Neural crest cell (in vitro differentiated cells): ENCODE results near the gene DUT. TPM values are rescaled to one million over a fixed set of nuclear protein-coding genes. Genes with fewer than 3 reads are reported as not detected.

Source experiments
- DNase-seq: peaks from one replicate; pipeline ENCODE4 v3.0.0; 2021; ENCODE audit warnings: low read depth, mixed read lengths, low spot score
- H3K27ac Mint-ChIP-seq: one replicate; pipeline ENCODE4 v1.8.0; 2021; ENCODE audit warnings: mild to moderate bottlenecking, mixed read lengths; ENCODE audit not compliant: unreplicated experiment
- H3K27me3 Mint-ChIP-seq: 2 replicates; pipeline ENCODE4 v1.8.0; 2021; ENCODE audit warnings: low read depth, mild to moderate bottlenecking, mixed read lengths
- H3K36me3 Mint-ChIP-seq: 2 replicates; pipeline ENCODE4 v1.8.0; 2021; ENCODE audit warnings: low read depth, mild to moderate bottlenecking, mixed read lengths
- H3K4me1 Mint-ChIP-seq: 2 replicates; pipeline ENCODE4 v1.8.0; 2021; ENCODE audit warnings: mixed read lengths
- H3K4me3 Mint-ChIP-seq: one replicate; pipeline ENCODE4 v1.8.0; 2021; ENCODE audit warnings: mild to moderate bottlenecking, mixed read lengths
- H3K9me3 Mint-ChIP-seq: 2 replicates; pipeline ENCODE4 v1.8.0; 2021; ENCODE audit warnings: mixed read lengths
- CTCF ChIP-seq: fragments of 200-600 bp; sonication (generic); conservative IDR thresholded peaks from 2 replicates; pipeline ENCODE4 v1.5.0; 2021; ENCODE audit warnings: antibody characterized with exemption, mild to moderate bottlenecking
- total RNA-seq: library from RNA; stranded (reverse); gene quantifications from 2 replicates; pipeline ENCODE4 v1.2.1, GENCODE V29; 2021

Gene DUT
- total RNA-seq, 1 donor from 2014 or later = 137 TPM

DNA sequence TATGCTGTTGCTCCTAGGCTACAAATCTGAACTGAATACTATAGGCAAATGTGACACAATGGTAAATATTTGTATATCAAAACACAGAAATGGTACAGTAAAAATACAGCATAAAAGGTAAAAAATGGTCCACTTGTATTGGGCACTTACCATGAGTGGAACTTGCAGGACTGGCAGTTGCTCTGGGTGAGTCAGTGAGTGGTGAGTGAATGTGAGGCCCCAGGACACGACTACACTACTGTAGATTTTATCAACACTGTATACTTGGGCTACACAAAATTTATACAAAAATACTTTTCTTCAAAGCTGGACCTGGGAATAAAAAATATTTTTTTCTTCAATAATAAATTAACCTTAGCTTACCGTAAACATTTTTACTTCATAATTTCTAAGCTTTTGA, 41.6 kb upstream of the DUT start:
- no peak for DNase-seq
- no peaks in the 10 kb centered on the region for H3K27me3 Mint-ChIP-seq
- TF ChIP-seq CTCF = no peak
- H3K9me3 Mint-ChIP-seq = no peaks in the 10 kb centered on the region
- no peak overlapping the region for H3K4me3 Mint-ChIP-seq
- H3K27ac Mint-ChIP-seq = no peak overlapping the region
- H3K4me1 Mint-ChIP-seq = peaks cover 12% of the 10 kb centered on the region
- no peaks in the 10 kb centered on the region for H3K36me3 Mint-ChIP-seq

GRCh38 chr15:48292458-48292857, 38.8 kb upstream of the DUT start:
- Mint-ChIP-seq H3K4me1 (peaks cover 5% of the 10 kb centered on the region), H3K36me3 (no peaks in the 10 kb centered on the region), H3K4me3 (no peak overlapping the region)

GRCh38 chr15:48297668-48298067, 33.6 kb upstream of the DUT start:
- no peaks in the 10 kb centered on the region for H3K9me3 Mint-ChIP-seq
- DNase-seq = no peak
- H3K27ac Mint-ChIP-seq = no peak overlapping the region
- no peaks in the 10 kb centered on the region for H3K36me3 Mint-ChIP-seq
- no peak overlapping the region for H3K4me3 Mint-ChIP-seq
- TF ChIP-seq CTCF = no peak
- H3K4me1 Mint-ChIP-seq = peaks cover 17% of the 10 kb centered on the region
- no peaks in the 10 kb centered on the region for H3K27me3 Mint-ChIP-seq

More at GRCh38 chr15:48292458-48292857, 38.8 kb upstream of the DUT start:
- TF ChIP-seq CTCF = no peak
- Mint-ChIP-seq H3K27me3 (no peaks in the 10 kb centered on the region), H3K9me3 (no peaks in the 10 kb centered on the region), H3K27ac (no peak overlapping the region)
- no peak for DNase-seq

DNA sequence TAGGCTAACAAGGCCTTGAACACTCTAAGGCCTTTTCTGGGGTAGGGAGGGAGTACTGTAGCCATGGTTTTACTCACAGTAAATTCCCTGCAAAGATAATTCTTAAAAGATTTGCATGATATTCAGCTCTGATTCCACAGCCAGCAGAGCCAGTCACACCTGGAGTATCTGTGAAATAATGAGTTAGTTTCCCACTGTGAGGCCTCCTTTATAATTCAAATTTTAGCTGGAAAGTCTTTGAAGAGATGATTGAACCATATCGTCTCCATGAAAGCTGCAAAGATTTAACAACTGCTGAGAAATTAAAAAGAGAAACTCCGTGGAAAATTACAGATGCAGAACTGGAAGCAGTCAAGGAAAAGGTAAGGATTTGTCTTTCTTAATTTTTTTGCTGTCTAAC, 32.3 kb upstream of the DUT start:
- DNase-seq = no peak

DNA sequence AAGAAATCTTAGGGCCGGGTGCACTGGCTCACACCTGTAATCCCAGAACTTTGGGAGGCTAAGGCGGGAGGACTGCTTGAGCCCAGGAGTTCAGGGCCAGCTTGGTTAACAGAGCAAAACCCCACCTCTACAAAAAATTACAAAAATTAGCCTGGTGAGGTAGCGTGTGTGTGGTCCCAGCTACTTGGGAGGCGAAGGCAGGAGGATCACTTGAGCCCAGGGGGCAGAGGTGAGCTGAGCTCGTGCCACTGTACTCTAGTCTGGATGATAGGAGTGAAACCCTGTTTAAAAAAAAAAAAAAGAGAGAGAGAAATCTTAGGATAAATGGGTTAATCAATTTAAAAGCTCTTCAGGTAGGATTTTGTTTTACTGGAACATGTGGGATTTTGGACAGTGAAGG, 31.2 kb upstream of the DUT start:
- DNase-seq = no peak
- H3K9me3 Mint-ChIP-seq = no peaks in the 10 kb centered on the region
- H3K36me3 Mint-ChIP-seq = no peaks in the 10 kb centered on the region
- H3K27ac Mint-ChIP-seq = no peak overlapping the region
- H3K4me3 Mint-ChIP-seq = no peak overlapping the region
- H3K27me3 Mint-ChIP-seq = no peaks in the 10 kb centered on the region
- no peak for TF ChIP-seq CTCF
- peaks cover 17% of the 10 kb centered on the region for H3K4me1 Mint-ChIP-seq

More for the DNA sequence above, 32.3 kb upstream of the DUT start:
- TF ChIP-seq CTCF = no peak
- Mint-ChIP-seq H3K4me3 (no peak overlapping the region), H3K4me1 (peaks cover 17% of the 10 kb centered on the region), H3K36me3 (no peaks in the 10 kb centered on the region), H3K27ac (no peak overlapping the region), H3K9me3 (no peaks in the 10 kb centered on the region), H3K27me3 (no peaks in the 10 kb centered on the region)

DNA sequence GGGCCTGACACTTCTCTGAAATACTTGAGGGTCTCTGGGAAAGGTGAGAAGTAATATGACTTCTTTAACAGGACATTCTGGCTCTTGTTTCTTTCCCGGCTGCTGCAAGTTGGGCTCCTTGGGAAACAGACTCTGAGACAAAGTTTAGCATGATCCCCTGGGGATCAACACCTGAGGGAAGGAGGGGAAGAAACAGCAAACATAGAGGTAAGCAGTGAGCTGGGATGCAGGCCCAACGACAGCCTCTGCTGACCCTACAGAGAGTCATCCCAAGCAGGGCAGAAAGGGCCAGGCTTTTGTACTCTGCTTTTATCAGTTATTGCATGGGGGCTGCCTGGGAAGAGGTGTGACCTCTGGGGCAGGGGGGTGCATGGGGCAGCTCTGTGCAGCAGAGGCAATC, 26.8 kb upstream of the DUT start:
- Mint-ChIP-seq H3K36me3 (no peaks in the 10 kb centered on the region), H3K9me3 (no peaks in the 10 kb centered on the region), H3K4me1 (no peaks in the 10 kb centered on the region), H3K27me3 (peaks cover 2% of the 10 kb centered on the region), H3K4me3 (no peak overlapping the region), H3K27ac (no peak overlapping the region)
- no peak for DNase-seq
- TF ChIP-seq CTCF = no peak
